Epithelial cell of esophagus (primary cell): ENCODE results near the gene USP35.
"Not testable (repeated sequence)": the region's sequence is repeated elsewhere in the genome, so short reads cannot be mapped to it uniquely, and the experiment has no call there.

Experiments
- DNase-seq: peaks from one replicate; pipeline ENCODE4 v3.0.0; 2010; ENCODE audit warnings: low read depth
- H3K4me3 ChIP-seq: 2 replicates; pipeline ENCODE4 v1.5.1; 2011; ENCODE audit warnings: mild to moderate bottlenecking, low read length, control low read depth
- CTCF ChIP-seq: IDR thresholded peaks from 2 replicates; pipeline ENCODE4 v1.5.1; 2011; ENCODE audit warnings: low read depth, mild to moderate bottlenecking, low read length, control low read depth, inconsistent platforms; ENCODE audit not compliant: insufficient read depth; ENCODE audit errors: missing control alignments

USP35 gene

GRCh38 chr11:78228467-78228866 lies 39.7 kb downstream of the USP35 start:
- DNase-seq = peak; percentile 67
- H3K4me3 ChIP-seq = no peak overlapping the region
- peak; percentile 70 for TF ChIP-seq CTCF

GRCh38 chr11:78229106-78229505 lies 40.4 kb downstream of the USP35 start:
- no peak for DNase-seq
- no peak for TF ChIP-seq CTCF
- no peak overlapping the region for H3K4me3 ChIP-seq

GRCh38 chr11:78230161-78230877 lies 41.6 kb downstream of the USP35 start:
- DNase-seq = peak; percentile 58
- H3K4me3 ChIP-seq = no peak overlapping the region
- no peak for TF ChIP-seq CTCF

- peak; percentile 63 for DNase-seq
Observed at GRCh38 chr11:78231962-78232501, 43.3 kb downstream of the USP35 start.

GRCh38 chr11:78233046-78233445 lies 44.3 kb downstream of the USP35 start:
- not testable (repeated sequence) for H3K4me3 ChIP-seq, DNase-seq

More at GRCh38 chr11:78231962-78232501, 43.3 kb downstream of the USP35 start:
- no peak for TF ChIP-seq CTCF
- H3K4me3 ChIP-seq = no peak overlapping the region

- no peak overlapping the region for H3K4me3 ChIP-seq
- TF ChIP-seq CTCF = no peak
- DNase-seq = no peak
Observed at GRCh38 chr11:78234006-78234405, 45.3 kb downstream of the USP35 start.

GRCh38 chr11:78237293-78238046 lies 48.8 kb downstream of the USP35 start:
- no peak for DNase-seq
- H3K4me3 ChIP-seq = no peak overlapping the region
- no peak for TF ChIP-seq CTCF
